NCI-H446 (cell line): ENCODE measurements around the gene THRB.

Experiments
- DNase-seq, 2 experiments: peaks; one replicate each; lab custom pipeline; 2025; lab: John Stamatoyannopoulos, UW

Gene THRB

DNA sequence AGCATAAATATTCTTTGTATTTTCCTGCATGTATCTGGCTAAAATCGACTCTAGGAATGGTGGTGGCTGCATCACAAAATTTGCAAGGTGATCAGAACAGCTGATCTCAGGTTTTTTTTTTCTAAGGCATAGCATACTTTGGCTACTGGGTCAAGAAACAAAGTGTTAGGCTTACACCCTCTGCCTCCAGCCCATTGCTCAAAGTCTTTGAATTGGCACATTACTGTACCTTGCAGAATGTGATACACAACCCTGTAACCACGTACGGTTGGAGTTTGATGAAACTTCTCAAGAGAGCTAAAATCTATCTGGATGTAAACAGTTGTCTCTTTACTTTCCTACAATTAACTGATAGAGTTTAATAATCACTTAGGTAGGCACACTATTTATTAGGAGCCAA, 188.1 kb downstream of the THRB start:
- DNase-seq: no peak

DNA sequence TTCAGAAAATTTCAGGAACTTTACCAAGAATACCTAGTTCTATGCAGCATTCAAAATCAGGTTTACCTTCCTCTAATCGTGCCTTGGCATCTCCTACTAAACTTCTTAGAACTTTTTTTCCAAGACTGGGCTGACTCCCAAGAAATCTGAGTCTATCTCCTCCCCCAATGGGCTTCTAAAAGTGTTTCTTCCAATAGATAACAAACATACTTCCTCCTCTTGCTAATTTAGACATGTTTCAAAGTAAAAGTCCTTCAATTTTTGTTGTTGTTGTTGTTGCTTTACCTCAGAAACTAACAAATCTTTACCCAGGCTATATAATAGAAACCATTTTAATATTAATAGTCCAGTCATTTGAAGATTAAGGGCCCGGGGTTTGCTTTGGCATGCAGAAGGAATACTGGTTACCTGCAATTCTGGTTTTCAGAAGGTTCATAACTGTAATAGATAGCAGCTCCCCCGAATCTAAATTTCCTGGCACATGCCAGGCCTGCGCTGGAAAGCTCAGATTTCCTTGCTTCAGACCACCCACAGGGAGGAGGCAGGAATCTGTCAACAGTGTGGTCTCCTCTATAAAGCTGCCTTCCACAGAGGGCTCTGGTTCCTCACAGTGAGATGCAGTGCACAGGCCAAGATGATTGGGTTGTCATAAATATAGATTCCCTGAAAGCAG, 188.7 kb downstream of the THRB start:
- DNase-seq: peak in 1 of 2 experiments; percentile 49

GRCh38 chr3:24303057-24303754, 191.4 kb downstream of the THRB start:
- no peak for DNase-seq

GRCh38 chr3:24302396-24302795, 192.3 kb downstream of the THRB start:
- DNase-seq: no peak

DNA sequence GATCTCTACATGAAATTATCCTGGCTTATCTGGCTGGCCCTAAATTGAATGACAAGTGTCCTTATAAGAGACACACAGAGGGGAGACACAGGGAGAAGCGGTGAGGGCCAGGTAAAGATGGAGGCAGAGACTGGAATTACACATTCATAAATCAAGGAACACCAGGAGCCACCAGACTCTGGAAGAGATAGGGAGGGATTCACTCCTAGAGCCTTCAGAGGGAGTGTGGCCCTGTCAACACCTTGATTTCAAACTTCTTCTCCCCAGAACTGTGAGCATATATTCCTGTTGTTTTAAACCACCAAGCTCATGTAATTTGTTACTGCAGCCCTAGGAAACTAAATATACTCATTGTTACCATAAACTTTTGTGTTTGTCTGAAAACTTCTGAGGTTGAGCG, 193.7 kb downstream of the THRB start:
- no peak for DNase-seq

- DNase-seq: no peak
These were observed 194.6 kb downstream of the THRB start for GRCh38 chr3:24299806-24300626.

DNA sequence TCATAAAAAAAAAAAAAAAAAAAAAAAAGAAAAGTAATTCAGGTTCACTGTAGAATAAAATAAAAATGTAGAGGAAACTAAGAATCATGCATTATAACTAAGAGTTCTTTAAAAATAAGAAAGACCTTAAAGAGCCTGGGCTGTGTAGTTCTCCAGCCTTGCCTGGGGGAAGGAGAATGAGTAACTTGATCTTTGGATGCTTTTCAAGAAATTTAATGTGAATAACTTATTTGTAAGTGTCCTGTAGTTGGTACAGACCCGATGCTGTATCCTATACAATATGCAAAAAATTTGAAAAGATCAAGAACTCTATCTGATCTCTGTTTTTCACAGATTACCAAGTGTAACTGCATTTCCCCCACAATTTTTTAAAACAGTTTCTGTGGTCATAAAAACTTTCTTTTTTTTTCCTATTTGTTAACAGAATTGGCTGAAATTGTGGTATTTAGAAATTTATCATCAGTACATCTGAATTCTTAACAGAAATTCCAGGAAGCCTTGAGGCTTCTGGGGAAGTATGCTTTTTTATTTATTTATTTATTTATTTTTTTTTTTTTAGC, 195.3 kb downstream of the THRB start:
- DNase-seq: no peak

DNA sequence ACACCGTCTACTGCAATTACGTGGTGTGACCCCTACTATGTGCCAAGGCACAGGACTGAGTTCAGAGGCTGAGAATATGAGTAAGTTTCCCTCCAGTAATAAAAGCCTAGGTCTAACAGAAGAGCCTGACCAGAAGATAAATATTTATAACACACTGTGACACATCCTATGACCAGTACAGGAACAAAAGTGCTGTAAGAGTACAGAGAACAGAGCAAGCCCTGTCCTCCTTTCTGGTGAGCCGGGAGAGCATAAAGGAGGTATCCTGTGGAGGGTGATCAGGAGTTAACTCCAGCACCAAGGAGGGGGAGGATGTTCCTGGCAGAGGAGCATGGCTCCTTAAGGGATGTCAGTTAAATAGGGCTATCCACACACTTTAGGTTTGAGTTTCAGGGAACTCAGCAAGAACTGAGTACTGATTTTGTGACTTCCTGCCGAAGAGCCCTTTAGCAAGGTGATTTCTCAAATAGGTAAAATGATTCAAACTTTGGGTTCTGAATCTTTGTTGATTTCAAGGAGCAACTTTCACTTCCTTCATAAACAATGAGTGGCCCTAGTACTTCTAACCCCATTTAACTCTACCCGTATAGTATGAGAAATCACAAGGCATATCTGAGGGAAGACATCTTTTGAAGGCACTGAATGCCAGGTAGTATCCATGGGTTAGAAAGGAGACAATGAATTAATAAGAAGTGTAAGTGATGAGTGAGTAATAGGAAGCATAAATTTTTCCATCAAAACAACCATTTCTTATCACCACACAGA, 198.0 kb downstream of the THRB start:
- no peak for DNase-seq

DNA sequence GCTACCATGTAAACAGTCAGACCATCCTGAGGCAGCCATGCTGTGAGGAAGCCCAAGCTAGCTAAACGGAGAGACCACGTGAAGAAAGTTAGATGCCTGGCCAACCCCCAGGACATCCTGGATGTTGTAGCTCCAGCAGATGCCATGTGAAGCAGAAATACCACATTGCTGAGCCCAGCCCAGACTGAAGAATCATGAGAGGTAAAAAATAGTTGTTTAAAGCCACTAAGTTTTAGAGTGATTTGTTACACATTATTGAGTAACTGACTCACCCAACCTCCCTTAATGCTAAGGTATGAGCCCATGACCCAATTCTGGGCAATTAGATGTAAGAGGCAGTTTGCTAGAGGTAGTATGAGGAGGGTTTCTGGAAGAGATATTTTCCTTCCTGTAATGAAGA, 200.5 kb downstream of the THRB start:
- no peak for DNase-seq

GRCh38 chr3:24291646-24292045, 203.0 kb downstream of the THRB start:
- DNase-seq: no peak

DNA sequence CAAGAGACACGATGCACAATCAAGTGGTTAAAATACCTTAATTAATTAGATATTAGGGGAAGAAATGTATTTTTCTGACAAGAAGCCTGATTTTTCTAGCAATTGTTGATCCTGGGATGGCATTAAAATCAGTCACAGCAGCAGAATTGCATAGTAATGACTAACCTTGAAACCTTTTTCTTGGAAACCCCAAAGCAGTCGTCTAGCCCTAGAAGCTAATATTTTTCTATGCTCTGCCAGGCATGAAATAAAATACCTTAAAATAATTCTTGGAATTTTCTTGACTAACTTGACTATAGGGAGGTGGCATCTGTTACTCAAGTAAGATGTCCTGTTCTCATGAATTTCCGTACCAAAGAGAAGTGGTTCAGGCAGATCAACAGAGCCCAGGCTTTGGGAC, 204.1 kb downstream of the THRB start:
- DNase-seq: no peak

GRCh38 chr3:24288496-24289236, 206.0 kb downstream of the THRB start:
- peak in 1 of 2 experiments; percentile 26 for DNase-seq

GRCh38 chr3:24287755-24288450, 206.7 kb downstream of the THRB start:
- DNase-seq: peak; percentile 8 to 53

DNA sequence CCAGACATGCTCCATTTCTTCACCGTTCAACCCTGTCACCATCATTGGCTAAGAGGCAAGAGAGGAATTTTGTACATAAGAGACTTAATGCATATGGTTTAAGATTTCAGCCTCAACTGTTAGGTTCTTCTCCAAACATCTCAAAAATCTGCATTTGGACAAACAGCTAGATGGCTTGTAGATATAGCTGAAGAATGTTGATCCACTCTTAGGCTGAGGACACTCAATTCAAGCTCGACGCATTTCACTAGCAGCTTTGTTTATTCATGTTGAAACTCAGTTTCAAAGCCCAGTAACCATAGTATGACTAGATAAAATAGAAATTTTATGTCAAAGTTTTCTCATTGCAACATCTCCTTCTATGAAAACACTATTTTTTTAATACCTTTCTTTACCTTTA, 208.2 kb downstream of the THRB start:
- no peak for DNase-seq

DNA sequence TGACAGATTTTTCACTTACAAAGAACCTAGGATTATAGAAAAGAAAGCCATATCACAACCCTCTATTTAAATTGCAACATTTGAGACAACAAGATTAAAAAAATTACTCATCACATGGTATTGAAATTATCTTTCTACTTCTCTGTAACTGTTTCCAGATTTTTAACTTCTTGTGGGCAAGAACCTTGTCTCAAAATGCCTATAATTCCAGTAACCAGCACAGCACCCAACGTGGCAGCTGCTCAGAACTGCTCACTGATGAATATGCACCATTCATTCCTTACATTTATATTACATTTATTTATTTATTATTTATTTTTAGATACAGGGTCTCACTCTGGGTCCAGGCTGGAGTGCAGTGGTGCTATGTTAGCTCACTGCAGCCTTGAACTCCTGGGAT, 216.1 kb downstream of the THRB start:
- DNase-seq: no peak

DNA sequence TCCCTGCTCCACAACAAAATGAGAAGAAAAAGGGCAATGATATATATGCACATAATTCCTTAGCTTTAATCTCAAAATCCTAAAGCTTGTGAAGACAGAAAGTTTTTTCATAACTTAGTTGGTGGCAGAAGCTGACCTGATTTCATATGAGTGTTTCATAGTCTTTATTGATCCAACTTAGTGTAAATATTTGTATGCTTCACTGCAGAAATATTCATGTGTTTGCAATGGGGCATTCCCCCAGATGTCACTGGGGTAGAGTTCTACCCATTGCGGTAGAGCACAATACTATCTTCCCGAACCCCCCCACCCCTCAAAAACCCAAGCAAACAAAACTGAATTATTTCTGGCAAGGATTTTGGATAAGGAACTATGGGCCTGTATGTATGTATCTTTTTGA, 221.2 kb downstream of the THRB start:
- no peak for DNase-seq

DNA sequence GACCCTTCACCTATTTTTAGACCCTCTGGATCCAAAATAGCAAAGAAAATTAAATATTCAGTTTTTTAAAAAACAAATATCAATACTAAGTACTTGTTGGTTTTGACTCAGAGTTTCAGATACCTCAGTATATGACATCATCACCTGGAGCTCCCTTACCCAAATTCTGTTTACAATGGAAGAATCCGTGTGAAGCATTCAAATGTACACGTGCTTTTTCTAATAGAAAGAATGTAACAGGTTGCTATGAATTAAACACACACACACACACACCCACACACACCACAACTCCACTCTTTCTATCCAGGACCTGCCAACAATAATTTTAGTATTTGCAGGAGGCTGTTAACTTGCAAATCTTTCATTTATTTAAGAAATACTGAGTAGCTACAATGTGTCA, 221.8 kb downstream of the THRB start:
- DNase-seq: no peak

DNA sequence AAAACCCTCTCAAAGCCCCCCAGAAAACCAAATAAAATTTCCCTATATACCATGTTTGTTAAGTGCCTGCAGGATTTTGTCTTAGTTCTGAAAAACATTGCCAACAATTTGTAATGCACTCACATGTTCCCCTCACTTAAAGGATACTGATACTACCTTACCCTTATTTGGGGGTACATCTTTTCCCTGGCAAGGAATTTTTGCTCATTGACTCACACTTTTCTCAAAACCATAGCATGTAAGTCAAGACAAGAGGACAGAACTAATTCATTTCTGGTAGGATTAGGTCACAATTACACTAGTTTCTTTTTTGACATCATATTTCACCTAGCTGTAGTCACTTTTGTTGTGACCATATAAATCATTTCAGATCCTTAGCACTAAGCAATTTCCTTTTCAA, 222.2 kb downstream of the THRB start:
- no peak for DNase-seq

- no peak for DNase-seq
These were observed 223.4 kb downstream of the THRB start for GRCh38 chr3:24271228-24271627.

DNA sequence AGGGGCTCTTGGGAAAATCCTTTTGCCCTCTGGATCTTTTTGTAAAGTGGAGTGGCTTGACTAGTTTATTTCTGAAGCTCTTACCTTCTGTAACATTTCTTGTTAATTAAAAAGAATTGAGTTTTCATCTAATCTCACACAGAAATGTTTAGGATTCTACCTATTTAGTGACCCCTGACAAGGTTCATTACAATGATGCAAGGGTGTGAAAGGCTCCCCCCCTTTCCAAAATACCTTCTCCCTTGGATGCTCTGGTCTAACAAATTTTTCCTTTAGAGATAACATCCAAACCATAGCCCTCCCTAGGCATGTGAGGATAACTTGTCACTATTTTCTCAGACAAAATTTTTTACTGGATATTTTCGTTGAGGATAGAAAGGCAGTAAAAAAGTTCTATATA, 223.9 kb downstream of the THRB start:
- DNase-seq: no peak
